AG09319 (cell line): ENCODE measurements around the gene DHX8.
"Not testable (repeated sequence)": the region's sequence is repeated elsewhere in the genome, so short reads cannot be mapped to it uniquely, and the experiment has no call there.

Source experiments
- DNase-seq: peaks from one replicate; pipeline ENCODE4 v3.0.0-alpha.2; 2010; ENCODE audit warnings: low read depth; ENCODE audit errors: extremely low read depth
- CTCF ChIP-seq: IDR thresholded peaks from 2 replicates; pipeline ENCODE4 v1.5.1; 2011; ENCODE audit warnings: low read depth, mild to moderate bottlenecking, inconsistent platforms, low read length, moderate library complexity

The DHX8 gene

DNA sequence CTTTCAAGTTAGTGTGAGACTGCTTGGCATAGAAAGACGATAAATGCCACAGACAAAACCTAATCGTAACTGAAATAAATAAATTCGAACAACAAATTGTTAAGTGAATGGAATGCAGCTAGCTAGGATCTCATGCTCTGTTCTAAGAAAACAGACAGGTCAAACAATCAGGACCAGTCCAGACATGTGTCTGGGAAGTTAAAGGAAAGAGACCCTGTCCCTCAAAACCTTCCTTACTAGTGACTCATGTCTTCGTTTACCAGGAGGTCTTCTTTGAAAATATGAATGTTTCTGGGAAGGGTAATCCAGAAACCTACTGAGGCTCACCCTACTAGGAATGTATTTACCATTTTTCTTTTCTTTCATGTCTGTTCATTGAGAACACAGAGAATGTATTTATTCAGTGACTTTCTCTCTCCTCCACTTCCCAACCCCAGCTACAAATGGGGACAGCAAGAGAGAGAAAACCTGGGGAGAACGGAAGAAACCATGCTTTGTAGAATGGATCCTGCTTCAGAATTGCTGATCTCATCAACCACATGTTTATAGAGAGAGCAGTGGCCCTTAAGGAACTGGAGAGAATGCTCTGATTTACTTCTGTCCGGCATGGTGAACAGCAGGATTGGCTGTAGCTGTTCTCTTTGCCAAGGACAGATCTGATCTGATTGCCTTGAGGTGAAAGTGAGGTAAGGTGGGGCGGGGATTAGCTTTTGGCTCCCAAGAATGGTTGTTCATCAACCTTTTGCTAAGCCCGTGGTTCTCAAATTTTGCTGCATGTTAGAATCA, 39.4 kb upstream of the DHX8 start:
- DNase-seq = peak; percentile 51

GRCh38 chr17:43445009-43445589, 38.7 kb upstream of the DHX8 start:
- TF ChIP-seq CTCF = no peak

More for the DNA sequence above, 39.4 kb upstream of the DHX8 start:
- no peak for TF ChIP-seq CTCF

DNA sequence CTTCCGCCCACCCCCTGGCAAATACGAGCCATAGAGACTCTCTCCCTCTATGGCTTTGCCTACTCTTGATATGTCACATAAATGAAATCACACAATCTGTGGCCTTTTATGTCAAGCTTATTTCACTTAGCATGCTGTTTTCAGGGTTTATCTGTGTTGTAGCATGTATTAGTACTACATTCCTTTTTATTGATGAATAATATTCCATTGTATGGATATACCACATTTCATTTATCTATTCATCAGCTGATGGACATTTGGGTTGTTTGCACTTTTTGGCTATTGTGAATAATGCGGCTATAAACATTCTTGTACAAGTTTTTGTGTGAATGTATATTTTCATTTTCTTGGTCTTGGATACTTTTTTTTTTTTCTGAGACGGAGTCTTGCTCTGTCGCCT, 37.0 kb upstream of the DHX8 start:
- TF ChIP-seq CTCF = no peak
- no peak for DNase-seq

More at GRCh38 chr17:43445009-43445589, 38.7 kb upstream of the DHX8 start:
- DNase-seq = no peak

DNA sequence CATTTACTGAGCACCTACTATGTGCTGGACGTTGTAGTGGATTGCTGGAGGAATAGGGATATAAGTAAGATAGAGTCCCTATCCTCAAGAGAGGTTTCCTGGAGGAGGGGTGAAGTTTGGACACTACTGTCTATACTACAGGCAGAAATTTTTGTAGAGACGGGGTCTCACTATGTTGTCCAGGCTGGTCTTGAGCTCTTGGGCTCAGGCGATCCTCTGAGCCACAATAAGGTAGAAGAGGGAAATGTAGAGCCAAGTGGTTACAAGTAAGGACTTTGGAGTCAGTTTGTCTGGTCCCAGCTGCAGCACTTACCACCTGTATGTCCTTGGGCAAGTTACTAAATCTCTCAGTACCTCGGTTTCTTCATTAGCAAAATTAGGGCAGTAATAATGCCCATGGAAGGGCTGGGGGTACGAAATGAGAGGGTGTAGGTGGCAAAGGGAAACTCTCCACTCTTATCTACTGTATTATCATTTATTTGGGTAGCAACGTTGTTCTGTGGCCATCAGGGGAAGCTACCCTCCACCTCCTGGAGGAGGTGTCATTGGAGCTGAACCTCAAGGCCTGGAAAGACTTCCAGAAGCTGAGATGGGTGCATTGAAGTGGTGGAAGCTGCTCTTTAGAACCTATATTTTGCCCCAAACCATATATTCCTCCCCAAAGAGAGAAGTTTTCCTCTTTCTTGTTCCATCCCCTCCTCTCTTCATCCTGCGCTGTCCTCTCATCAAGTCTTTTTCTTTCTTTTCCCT, 34.9 kb upstream of the DHX8 start:
- no peak for DNase-seq
- no peak for TF ChIP-seq CTCF

- DNase-seq = no peak
- TF ChIP-seq CTCF = no peak
Observed at GRCh38 chr17:43449470-43450248, 34.1 kb upstream of the DHX8 start.

DNA sequence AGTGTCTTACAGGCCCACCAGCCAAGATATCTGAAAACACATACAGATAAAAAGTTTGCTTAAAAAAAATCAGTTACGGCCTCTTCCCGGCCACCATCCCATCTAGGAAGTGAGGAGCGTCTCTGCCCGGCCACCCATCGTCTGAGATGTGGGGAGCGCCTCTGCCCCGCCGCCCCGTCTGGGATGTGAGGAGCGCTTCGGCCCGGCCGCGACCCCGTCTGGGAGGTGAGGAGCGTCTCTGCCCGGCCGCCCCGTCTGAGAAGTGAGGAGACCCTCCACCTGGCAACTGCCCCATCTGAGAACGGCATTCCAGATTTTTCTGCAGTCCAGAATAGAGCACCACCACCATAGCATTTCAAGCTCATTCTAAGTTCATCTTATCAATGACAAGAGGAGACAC, 33.0 kb upstream of the DHX8 start:
- DNase-seq = not testable (repeated sequence)

GRCh38 chr17:43451741-43452140, 32.0 kb upstream of the DHX8 start:
- not testable (repeated sequence) for DNase-seq

- TF ChIP-seq CTCF = no peak
- DNase-seq = no peak
Observed at GRCh38 chr17:43453331-43453812, 30.4 kb upstream of the DHX8 start.
